ENCODE results near the gene OR8H1. TPM values are rescaled to one million over a fixed set of nuclear protein-coding genes. Genes with fewer than 3 reads are reported as not detected.

Gene OR8H1
- total and polyA plus RNA-seq, 2 of the 8 experiments (the other 6 are each of a cell fraction or from before 2014, with no cell fraction given), result not detected

DNA sequence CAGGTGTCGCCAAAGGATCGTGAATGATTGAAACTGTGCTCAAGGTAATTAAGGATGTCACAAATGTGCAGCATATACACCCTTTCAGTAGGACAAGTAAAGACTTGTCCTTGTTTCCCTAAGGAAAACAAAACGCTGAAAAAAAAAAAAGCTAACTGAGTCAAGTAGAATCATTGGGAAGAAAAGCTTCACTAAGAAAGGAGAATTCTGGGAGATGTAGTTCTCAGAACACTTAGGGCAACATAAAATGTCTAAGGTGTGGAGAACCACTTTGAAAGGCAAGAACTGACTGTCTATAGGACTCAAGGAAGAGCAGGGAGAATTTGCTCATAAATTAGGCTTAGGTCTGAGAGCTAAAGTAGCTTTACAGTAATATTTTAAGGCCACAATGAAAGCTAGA lies 21.0 kb downstream of the OR8H1 start:
- Histone ChIP-seq H4K20me1 (replicated peaks in 1 of 2; ENCODE audit: control insufficient read depth in 1 of 2, insufficient read depth in 2 of 2, low read length in 2 of 2) (no peaks in the 10 kb centered on the region), H3K27me3 (replicated peaks in 1 of 4; ENCODE audit: control insufficient read depth in 3 of 4, extremely low read depth in 1 of 4, insufficient read depth in 3 of 4, low read length in 3 of 4) (no peaks in the 10 kb centered on the region; a peak in 1 of 7 replicates), H4K5ac (ENCODE audit: insufficient read length, low read depth, low read length) (no peak overlapping the region), H3K23ac (ENCODE audit: insufficient read length) (no peak overlapping the region), H3K23me2 (ENCODE audit: low read depth, low read length) (no peaks in the 10 kb centered on the region; the same call in 1 of the 2 replicates), H2BK12ac (ENCODE audit: low read depth, low read length) (no peak overlapping the region), H3K18ac (ENCODE audit: extremely low read depth, low read length) (no peak overlapping the region), H3K9me3 (ENCODE audit: insufficient read depth in 2 of 2, low read depth in 1 of 2, low read length in 1 of 2) (no peaks in the 10 kb centered on the region; a peak in 1 of 4 replicates), H3K36me3 (ENCODE audit: control insufficient read depth in 2 of 4, insufficient read depth in 4 of 4, low read length in 3 of 4) (no peaks in the 10 kb centered on the region), H2BK15ac (ENCODE audit: low read length) (no peak overlapping the region), H4K8ac (ENCODE audit: extremely low read depth, insufficient read depth, low read length) (no peak overlapping the region), H2BK5ac (ENCODE audit: low read depth, low read length) (peak overlapping the region; percentile 60; the same call in 1 of the 2 replicates), H3K79me1 (ENCODE audit: low read depth, low read length) (no peaks in the 10 kb centered on the region), H2AK5ac (ENCODE audit: low read depth, low read length) (no peak overlapping the region), H3K4ac (replicated peaks; ENCODE audit: insufficient read length, low read depth, low read length) (no peak overlapping the region), H3K56ac (replicated peaks; ENCODE audit: insufficient read length, low read depth, low read length) (no peak overlapping the region), H3K79me2 (ENCODE audit: control insufficient read depth in 1 of 2, insufficient read depth in 2 of 2, low read length in 2 of 2) (no peaks in the 10 kb centered on the region), H4K91ac (replicated peaks; ENCODE audit: insufficient read length, low read length) (no peak overlapping the region), H3K4me2 (ENCODE audit: insufficient read depth in 1 of 2, low read depth in 2 of 2, low read length in 2 of 2) (no peak overlapping the region), H3K14ac (ENCODE audit: insufficient read length) (no peak overlapping the region), H3K27ac (ENCODE audit: low read depth, low read length) (no peak overlapping the region), H3K9ac (replicated peaks in 1 of 4; ENCODE audit: extremely low read depth in 1 of 4, low read depth in 3 of 4, low read length in 3 of 4) (no peak overlapping the region), H2AFZ (ENCODE audit: low read length) (0 out of 2 replicates have a peak overlapping the region, but pooled peaks have one; percentile 24), H2BK120ac (replicated peaks; ENCODE audit: low read depth, low read length) (no peak overlapping the region), H3K4me1 (replicated peaks in 1 of 4; ENCODE audit: control insufficient read depth in 3 of 4, insufficient read depth in 4 of 4, low read length in 3 of 4) (0 out of 7 replicates have a peak, but pooled peaks cover 0 to 2% (median 0%) of the 10 kb centered on the region in 4 experiments), H2BK20ac (ENCODE audit: low read length) (no peak overlapping the region), H3K4me3 (ENCODE audit: extremely low read depth in 1 of 4, insufficient read depth in 2 of 4, low read depth in 3 of 4, low read length in 4 of 4) (no peak overlapping the region)
- DNase-seq (ENCODE audit: low read depth in 1 of 2, low spot score in 2 of 2), result no peak
- POLR2A ChIA-PET (ENCODE audit: partially characterized antibody), result no interaction called here
- TF ChIP-seq MAFK (IDR thresholded peaks at IDR 0.05; ENCODE audit: low read depth, low read length), result no peak
- peak; percentile 57 for TF ChIP-seq SIX5 (IDR thresholded peaks at IDR 0.05; ENCODE audit: low read depth, low read length)
- no peak for TF ChIP-seq HDAC6 (IDR thresholded peaks at IDR 0.05; ENCODE audit: low read depth, low read length)
- no peak for FAIRE-seq
- CTCF ChIA-PET (ENCODE audit: partially characterized antibody), result no interaction called here
- 67% methylated on average over 3 of the region's 3 CpGs; no CpG with 5 or more reads in 1 of the 2 experiments for WGBS, 2 experiments (ENCODE audit: extremely low coverage in 1 of 2, insufficient coverage in 1 of 2, insufficient read length in 1 of 2, insufficient replicate concordance in 2 of 2, low coverage in 1 of 2, low lambda C conversion rate in 2 of 2, missing lambda C conversion rate in 1 of 2)
